H9 (cell line): ENCODE results near the gene MYO5B. TPM values are rescaled to one million over a fixed set of nuclear protein-coding genes. Genes with fewer than 3 reads are reported as not detected.

ENCODE experiments used
- DNase-seq: peaks from one replicate; pipeline ENCODE4 v3.0.0-alpha.2; 2017
- H2AFZ ChIP-seq: one replicate; pipeline ENCODE4 v1.6.1; 2013; ENCODE audit warnings: mild to moderate bottlenecking, low read length, control low read depth, moderate library complexity
- H2AK5ac ChIP-seq: 2 replicates; pipeline ENCODE4 v1.6.1; 2013; ENCODE audit warnings: low read length, control low read depth, mixed read lengths; ENCODE audit not compliant: insufficient read length
- H2BK120ac ChIP-seq: one replicate; pipeline ENCODE4 v1.6.1; 2013; ENCODE audit warnings: low read depth, mild to moderate bottlenecking, low read length, control low read depth, inconsistent platforms; ENCODE audit not compliant: poor library complexity, severe bottlenecking
- H2BK12ac ChIP-seq: 2 replicates; pipeline ENCODE4 v1.6.1; 2013; ENCODE audit warnings: low read length, control low read depth, mixed read lengths, low read depth; ENCODE audit not compliant: insufficient read length
- H2BK15ac ChIP-seq: 2 replicates; pipeline ENCODE4 v1.6.1; 2013; ENCODE audit warnings: low read depth, low read length, control low read depth
- H2BK20ac ChIP-seq: one replicate; pipeline ENCODE4 v1.6.1; 2013; ENCODE audit warnings: low read depth, mild to moderate bottlenecking, low read length, control low read depth, inconsistent platforms; ENCODE audit not compliant: poor library complexity, severe bottlenecking
- H2BK5ac ChIP-seq: 2 replicates; pipeline ENCODE4 v1.6.1; 2013; ENCODE audit warnings: low read length, control low read depth, mixed read lengths; ENCODE audit not compliant: insufficient read length
- H3K14ac ChIP-seq: 2 replicates; pipeline ENCODE4 v1.6.1; 2013; ENCODE audit warnings: low read length, control low read depth; ENCODE audit not compliant: insufficient read depth
- H3K18ac ChIP-seq: 2 replicates; pipeline ENCODE4 v1.6.1; 2013; ENCODE audit warnings: low read depth, mild to moderate bottlenecking, mixed read lengths, low read length, control low read depth; ENCODE audit not compliant: insufficient read length
- H3K23ac ChIP-seq: 2 replicates; pipeline ENCODE4 v1.6.1; 2013; ENCODE audit warnings: low read length, control low read depth, mixed read lengths, low read depth; ENCODE audit not compliant: insufficient read length
- H3K23me2 ChIP-seq: 2 replicates; pipeline ENCODE4 v1.6.1; 2013; ENCODE audit warnings: low read depth, mild to moderate bottlenecking, mixed read lengths, low read length, control low read depth; ENCODE audit not compliant: insufficient read length, poor library complexity, severe bottlenecking
- H3K27ac ChIP-seq: 2 replicates; pipeline ENCODE4 v1.5.1; 2013; ENCODE audit warnings: low read length, control low read depth, mixed read lengths, low read depth; ENCODE audit not compliant: insufficient read length
- H3K27me3 ChIP-seq: 2 replicates; pipeline ENCODE4 v1.6.1; 2013; ENCODE audit warnings: low read length, control low read depth, inconsistent platforms; ENCODE audit not compliant: insufficient read depth
- H3K4ac ChIP-seq: 2 replicates; pipeline ENCODE4 v1.6.1; 2013; ENCODE audit warnings: low read depth, mild to moderate bottlenecking, control low read depth, inconsistent platforms, low read length, moderate library complexity
- H3K4me1 ChIP-seq: 2 replicates; pipeline ENCODE4 v1.6.1; 2013; ENCODE audit warnings: low read length, control low read depth, inconsistent platforms; ENCODE audit not compliant: insufficient read depth
- H3K4me2 ChIP-seq: 2 replicates; pipeline ENCODE4 v1.6.1; 2013; ENCODE audit warnings: low read length, control low read depth, mixed read lengths; ENCODE audit not compliant: insufficient read length, insufficient read depth
- H3K56ac ChIP-seq: 2 replicates; pipeline ENCODE4 v1.6.1; 2013; ENCODE audit warnings: low read depth, mild to moderate bottlenecking, mixed read lengths, low read length, control low read depth; ENCODE audit not compliant: insufficient read length
- H3K79me1 ChIP-seq: 2 replicates; pipeline ENCODE4 v1.6.1; 2013; ENCODE audit warnings: low read depth, mild to moderate bottlenecking, moderate library complexity, low read length, control low read depth, inconsistent platforms; ENCODE audit not compliant: insufficient read depth, poor library complexity, severe bottlenecking
- H3K79me2 ChIP-seq: 2 replicates; pipeline ENCODE4 v1.6.1; 2013; ENCODE audit warnings: low read length, control low read depth, inconsistent platforms; ENCODE audit not compliant: insufficient read depth
- H3K9ac ChIP-seq: 2 replicates; pipeline ENCODE4 v1.6.1; 2013; ENCODE audit warnings: low read length, control low read depth, mixed read lengths; ENCODE audit not compliant: insufficient read length; ENCODE audit errors: extremely low read depth
- H3K9me3 ChIP-seq: one replicate; pipeline ENCODE4 v1.6.1; 2013; ENCODE audit warnings: low read depth, low read length, inconsistent platforms; ENCODE audit not compliant: control insufficient read depth
- H3T11ph ChIP-seq: one replicate; pipeline ENCODE4 v1.6.1; 2013; ENCODE audit warnings: mild to moderate bottlenecking, low read length, control low read depth, inconsistent platforms
- H4K20me1 ChIP-seq: one replicate; pipeline ENCODE4 v1.6.1; 2013; ENCODE audit not compliant: control insufficient read depth, insufficient read length, insufficient read depth
- H4K5ac ChIP-seq: 2 replicates; pipeline ENCODE4 v1.6.1; 2013; ENCODE audit warnings: low read depth, mild to moderate bottlenecking, mixed read lengths, low read length, control low read depth; ENCODE audit not compliant: insufficient read length
- H4K8ac ChIP-seq: replicated peaks from 2 replicates; pipeline ENCODE4 v1.6.1; 2013; ENCODE audit warnings: low read length, control low read depth, mixed read lengths, low read depth; ENCODE audit not compliant: insufficient read length
- H4K91ac ChIP-seq: 2 replicates; pipeline ENCODE4 v1.6.1; 2013; ENCODE audit warnings: low read depth, mild to moderate bottlenecking, moderate library complexity, mixed read lengths, low read length, control low read depth; ENCODE audit not compliant: insufficient read length
- H3K27ac Mint-ChIP-seq, 3 experiments: 2 replicates in 2 of 3; 3 replicates in 1 of 3; pipeline ENCODE4 v1.8.0; 2020 to 2021; ENCODE audit warnings: mixed read lengths in 3 of 3, mild to moderate bottlenecking in 1 of 3, moderate library complexity in 1 of 3
- H3K27me3 Mint-ChIP-seq: 2 replicates; pipeline ENCODE4 v1.8.0; 2021; ENCODE audit warnings: low read depth, mild to moderate bottlenecking, moderate library complexity, mixed read lengths
- H3K36me3 Mint-ChIP-seq, 3 experiments: 2 replicates in 2 of 3; 3 replicates in 1 of 3; pipeline ENCODE4 v1.8.0; 2020 to 2021; ENCODE audit warnings: low read depth in 3 of 3, mixed read lengths in 3 of 3; ENCODE audit not compliant: insufficient read depth in 1 of 3
- H3K4me1 Mint-ChIP-seq, 2 experiments: 2 replicates each; pipeline ENCODE4 v1.8.0; 2020; ENCODE audit warnings: mixed read lengths in 2 of 2
- H3K4me3 Mint-ChIP-seq, 2 experiments: 2 replicates in 1 of 2; 3 replicates in 1 of 2; pipeline ENCODE4 v1.8.0; 2020 to 2021; ENCODE audit warnings: mild to moderate bottlenecking in 2 of 2, mixed read lengths in 2 of 2, moderate library complexity in 1 of 2
- H3K9me3 Mint-ChIP-seq, 2 experiments: 2 replicates in 1 of 2; 3 replicates in 1 of 2; pipeline ENCODE4 v1.8.0; 2020; ENCODE audit warnings: mild to moderate bottlenecking in 2 of 2, mixed read lengths in 2 of 2, moderate library complexity in 1 of 2
- WGBS: extraction: QIAGEN DNeasy Blood & Tissue Kit; methylation state at CpG from one replicate; pipeline ENCODE4 v1.1.7; 2013; ENCODE audit warnings: missing lambda C conversion rate, low lambda C conversion rate, mixed read lengths; ENCODE audit not compliant: insufficient read length; ENCODE audit errors: extremely low coverage; 5-methylcytosine and 5-hydroxymethylcytosine counted together
- total RNA-seq: library from RNA; stranded (reverse); gene quantifications from 2 replicates; pipeline ENCODE4 v1.2.1, GENCODE V29; 2021
- TF ChIP-seq, protein P1 (sequence below): fragments of 200-600 bp; sonication (generic); conservative IDR thresholded peaks from 3 replicates; pipeline ENCODE4 v1.8.0; 2021; ENCODE audit warnings: antibody characterized with exemption, mild to moderate bottlenecking

MYO5B gene
- total RNA-seq, 1 experiment from 2014 or later: 9.3 TPM

DNA sequence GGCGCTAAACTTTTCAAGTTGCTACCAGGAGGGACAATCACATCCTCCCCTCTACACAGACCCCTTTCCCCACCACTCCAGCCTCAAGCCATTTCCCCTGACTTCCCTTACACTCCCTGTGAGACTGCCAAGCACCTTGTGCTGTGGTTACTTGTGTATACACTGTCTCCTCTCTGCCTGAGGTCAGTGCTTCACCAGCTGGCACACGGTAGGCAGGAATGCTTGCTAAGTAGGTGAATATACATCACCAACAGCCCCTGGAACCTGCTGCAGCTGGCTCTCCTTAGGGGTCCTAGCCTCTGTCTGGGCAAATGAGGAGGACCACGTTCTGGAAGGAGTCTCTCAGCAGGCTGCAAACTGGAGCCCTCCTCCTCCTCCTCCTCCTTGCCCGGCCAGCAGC, 343.3 kb downstream of the MYO5B start:
- no peak overlapping the region for H2AK5ac ChIP-seq
- no peaks in the 10 kb centered on the region for H3K9me3 Mint-ChIP-seq
- H3K4me1 ChIP-seq: peaks cover 3% of the 10 kb centered on the region; the same call in 1 of the 2 replicates
- H2BK120ac ChIP-seq: no peak overlapping the region
- peaks cover 0 to 6% (median 0%) of the 10 kb centered on the region in 3 experiments; a peak in 4 of 7 replicates for H3K36me3 Mint-ChIP-seq
- H4K91ac ChIP-seq: no peak overlapping the region
- H4K8ac ChIP-seq: no peak overlapping the region
- H3K23ac ChIP-seq: no peak overlapping the region
- H3K4ac ChIP-seq: no peak overlapping the region
- no peaks in the 10 kb centered on the region for H3K79me2 ChIP-seq
- no peak overlapping the region for H3T11ph ChIP-seq
- H3K27me3 ChIP-seq: no peaks in the 10 kb centered on the region
- H3K9ac ChIP-seq: no peak overlapping the region
- no peak overlapping the region for H4K5ac ChIP-seq
- no peak overlapping the region for H2BK12ac ChIP-seq
- H3K18ac ChIP-seq: no peak overlapping the region
- H2BK5ac ChIP-seq: no peak overlapping the region
- H3K79me1 ChIP-seq: no peaks in the 10 kb centered on the region
- H3K23me2 ChIP-seq: no peaks in the 10 kb centered on the region
- WGBS: no CpG with 5 or more reads among the region's 4 CpGs
- H3K14ac ChIP-seq: no peak overlapping the region
- no peak for DNase-seq
- no peak overlapping the region for H2AFZ ChIP-seq
- H2BK15ac ChIP-seq: no peak overlapping the region
- H3K4me2 ChIP-seq: no peak overlapping the region
- H3K4me1 Mint-ChIP-seq: peaks cover 23 to 24% of the 10 kb centered on the region in 2 experiments
- no peak overlapping the region for H3K56ac ChIP-seq
- H3K27ac ChIP-seq: no peak overlapping the region
- no peak overlapping the region for H3K4me3 Mint-ChIP-seq
- H4K20me1 ChIP-seq: no peaks in the 10 kb centered on the region
- no peak overlapping the region; a peak in 1 of 7 replicates for H3K27ac Mint-ChIP-seq
- no peaks in the 10 kb centered on the region; the same call in none of the 2 replicates for H3K27me3 Mint-ChIP-seq
- no peaks in the 10 kb centered on the region for H3K9me3 ChIP-seq
- H2BK20ac ChIP-seq: no peak overlapping the region
- TF ChIP-seq, protein P1, sequence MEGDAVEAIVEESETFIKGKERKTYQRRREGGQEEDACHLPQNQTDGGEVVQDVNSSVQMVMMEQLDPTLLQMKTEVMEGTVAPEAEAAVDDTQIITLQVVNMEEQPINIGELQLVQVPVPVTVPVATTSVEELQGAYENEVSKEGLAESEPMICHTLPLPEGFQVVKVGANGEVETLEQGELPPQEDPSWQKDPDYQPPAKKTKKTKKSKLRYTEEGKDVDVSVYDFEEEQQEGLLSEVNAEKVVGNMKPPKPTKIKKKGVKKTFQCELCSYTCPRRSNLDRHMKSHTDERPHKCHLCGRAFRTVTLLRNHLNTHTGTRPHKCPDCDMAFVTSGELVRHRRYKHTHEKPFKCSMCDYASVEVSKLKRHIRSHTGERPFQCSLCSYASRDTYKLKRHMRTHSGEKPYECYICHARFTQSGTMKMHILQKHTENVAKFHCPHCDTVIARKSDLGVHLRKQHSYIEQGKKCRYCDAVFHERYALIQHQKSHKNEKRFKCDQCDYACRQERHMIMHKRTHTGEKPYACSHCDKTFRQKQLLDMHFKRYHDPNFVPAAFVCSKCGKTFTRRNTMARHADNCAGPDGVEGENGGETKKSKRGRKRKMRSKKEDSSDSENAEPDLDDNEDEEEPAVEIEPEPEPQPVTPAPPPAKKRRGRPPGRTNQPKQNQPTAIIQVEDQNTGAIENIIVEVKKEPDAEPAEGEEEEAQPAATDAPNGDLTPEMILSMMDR: no peak
